Measurements from ENCODE around the gene SCUBE1. TPM values are rescaled to one million over a fixed set of nuclear protein-coding genes. Genes with fewer than 3 reads are reported as not detected.

SCUBE1 gene
- total RNA-seq, 1 donor from 2014 or later: 0.89 TPM

DNA sequence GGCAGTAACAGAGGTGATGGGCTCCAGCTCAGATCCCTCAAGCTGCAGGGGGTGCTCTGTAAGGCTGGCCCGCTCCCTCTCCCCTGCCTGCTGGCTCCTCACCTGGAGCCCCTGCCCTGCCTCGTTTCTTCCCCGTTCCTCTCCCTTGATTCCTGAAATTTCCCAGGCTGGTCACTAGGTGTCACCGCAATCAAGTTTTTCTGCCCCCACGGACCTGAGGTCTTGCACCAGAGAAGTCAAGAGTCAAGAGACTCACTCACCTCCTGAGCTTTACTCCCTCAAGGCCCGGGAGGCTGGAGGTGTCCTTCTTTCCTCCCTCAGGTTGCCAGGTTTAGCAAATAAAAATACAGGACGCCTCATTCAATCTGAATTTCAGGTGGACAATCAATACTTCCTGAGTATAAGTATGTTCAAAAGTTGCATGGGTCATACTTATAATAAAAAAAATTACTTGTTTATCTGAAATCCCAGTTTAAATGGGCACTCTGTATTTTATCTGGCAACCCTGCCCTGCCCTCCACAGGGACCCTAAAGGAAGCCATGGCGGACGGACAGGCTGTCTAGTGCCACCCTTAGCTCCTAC lies 69.2 kb downstream of the SCUBE1 start:
- intact Hi-C loops (cut with DNase I): loop anchor here (1.0 to 2.0 kb wide), 3 partner anchors 43 to 111 kb away; no protein-coding TSS in a partner anchor
- DNase-seq (ENCODE audit: missing footprints) (no peak), ATAC-seq (peak; percentile 56)

DNA sequence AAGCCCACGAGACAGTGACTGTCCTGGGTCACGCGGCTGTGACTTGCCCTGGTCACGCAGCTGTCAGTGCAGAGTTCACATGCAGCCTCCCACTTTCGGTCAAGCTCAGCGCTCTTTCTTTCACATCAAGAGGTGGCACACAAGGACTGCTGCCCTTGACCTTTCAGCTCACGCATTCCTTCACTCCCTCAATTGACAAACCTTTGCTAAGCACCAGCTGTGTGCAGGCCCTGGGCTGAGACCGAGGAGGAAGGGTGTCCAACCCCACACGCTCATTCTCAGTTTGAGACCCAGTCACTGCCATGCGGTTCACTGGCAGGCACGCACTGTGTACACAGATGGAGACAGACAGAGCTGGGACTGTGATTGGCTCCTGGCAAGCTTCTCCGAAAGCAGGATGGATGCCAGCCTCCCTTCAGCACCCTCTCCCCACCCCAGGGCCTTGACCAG lies 70.3 kb downstream of the SCUBE1 start:
- DNase-seq (ENCODE audit: missing footprints) (no peak), ATAC-seq (peak; percentile 81)
- intact Hi-C loops (cut with DNase I): no loop called here

DNA sequence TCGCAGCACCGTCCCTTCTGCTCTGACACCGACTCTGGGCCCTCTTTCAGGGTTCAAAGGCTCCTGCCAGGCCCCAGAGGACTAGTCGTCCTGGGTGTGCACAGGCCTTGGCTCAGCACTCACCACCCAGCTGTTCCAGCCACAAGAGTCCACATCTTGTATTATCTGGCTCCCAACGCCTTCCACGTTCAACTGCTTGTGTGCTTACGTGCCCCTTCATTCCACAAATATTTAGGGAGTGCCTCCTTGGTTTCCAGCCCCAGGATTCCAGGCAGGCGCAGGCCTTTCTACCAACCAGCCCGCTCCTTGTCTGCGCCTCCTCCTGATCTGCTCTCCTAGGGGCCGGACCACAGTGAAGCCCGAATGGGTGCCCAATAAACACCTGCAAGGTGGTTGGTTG lies 70.9 kb downstream of the SCUBE1 start:
- DNase-seq (ENCODE audit: missing footprints) (no peak), ATAC-seq (no peak)
- intact Hi-C loops (cut with DNase I): no loop called here

DNA sequence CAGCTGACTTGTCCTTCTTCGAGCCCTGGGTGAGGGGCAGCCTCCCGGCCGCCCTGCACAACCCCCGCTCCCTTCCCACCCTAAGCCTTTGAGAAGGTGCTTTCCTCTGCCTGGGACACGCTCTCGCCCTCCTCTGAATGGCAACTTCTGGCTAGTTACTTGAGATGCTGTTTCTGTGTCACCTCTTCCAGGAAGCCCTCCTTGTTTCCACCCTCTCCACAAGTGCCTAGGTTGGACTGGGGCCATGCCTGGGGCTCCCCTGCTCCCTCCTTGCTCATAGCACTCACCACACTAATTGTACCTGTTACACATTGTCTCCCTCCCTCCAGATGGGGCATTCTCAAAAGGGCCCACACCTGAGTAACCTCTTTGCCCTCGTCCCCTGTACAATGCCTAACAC lies 72.2 kb downstream of the SCUBE1 start:
- ATAC-seq (no peak), DNase-seq (ENCODE audit: missing footprints) (no peak)
- intact Hi-C loops (cut with DNase I): no loop called here

DNA sequence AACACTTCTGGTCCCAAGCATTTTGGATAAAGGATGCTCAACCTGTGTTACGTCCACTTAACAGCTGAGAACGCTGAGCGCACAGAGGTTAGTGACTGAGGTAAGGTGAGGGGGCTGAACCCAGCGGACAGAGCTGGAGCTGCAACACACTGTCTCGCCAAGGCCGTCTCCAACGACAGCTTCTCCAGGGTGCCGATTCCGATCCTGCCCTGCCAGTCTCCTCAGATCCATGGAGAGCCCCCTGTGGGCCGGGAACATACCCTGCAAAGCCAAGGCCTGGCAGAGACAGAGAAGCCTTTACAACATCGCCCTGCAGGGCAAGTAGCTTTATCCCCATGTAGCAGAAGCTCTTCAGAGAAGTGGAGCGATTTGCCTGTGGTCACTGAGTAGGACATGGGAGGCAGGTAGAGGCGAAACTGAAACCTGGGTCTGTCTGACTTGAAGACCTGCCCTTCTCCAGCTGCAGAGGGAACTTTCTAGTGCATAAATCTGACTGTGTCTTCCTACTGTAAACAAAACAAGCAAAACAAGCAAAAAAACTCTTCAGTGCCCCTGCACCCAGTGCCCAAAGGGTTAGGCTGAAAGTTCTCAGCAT lies 72.8 kb downstream of the SCUBE1 start:
- ATAC-seq (no peak), DNase-seq (ENCODE audit: missing footprints) (no peak)
- intact Hi-C loops (cut with DNase I): no loop called here

DNA sequence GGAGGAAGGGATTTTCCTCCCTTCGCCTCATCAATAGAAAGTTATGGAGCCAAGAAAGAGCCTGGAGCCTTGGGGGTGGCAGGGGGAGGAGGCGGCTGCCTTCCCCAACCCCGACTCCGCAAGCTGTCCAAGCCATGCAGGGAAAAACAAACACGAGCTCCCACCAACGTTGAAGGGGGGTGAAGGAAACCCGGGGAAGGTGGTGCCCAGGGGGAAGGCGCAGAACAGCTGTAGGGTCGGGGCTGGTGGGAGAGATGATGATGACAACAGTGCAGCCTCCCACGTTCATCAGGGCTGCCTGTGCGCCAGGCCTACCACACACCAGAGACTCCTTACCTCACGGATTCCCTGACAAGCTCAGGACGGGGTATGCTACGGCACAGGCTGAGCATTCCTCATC lies 73.5 kb downstream of the SCUBE1 start:
- DNase-seq (ENCODE audit: missing footprints) (no peak), ATAC-seq (no peak)
- intact Hi-C loops (cut with DNase I): no loop called here

DNA sequence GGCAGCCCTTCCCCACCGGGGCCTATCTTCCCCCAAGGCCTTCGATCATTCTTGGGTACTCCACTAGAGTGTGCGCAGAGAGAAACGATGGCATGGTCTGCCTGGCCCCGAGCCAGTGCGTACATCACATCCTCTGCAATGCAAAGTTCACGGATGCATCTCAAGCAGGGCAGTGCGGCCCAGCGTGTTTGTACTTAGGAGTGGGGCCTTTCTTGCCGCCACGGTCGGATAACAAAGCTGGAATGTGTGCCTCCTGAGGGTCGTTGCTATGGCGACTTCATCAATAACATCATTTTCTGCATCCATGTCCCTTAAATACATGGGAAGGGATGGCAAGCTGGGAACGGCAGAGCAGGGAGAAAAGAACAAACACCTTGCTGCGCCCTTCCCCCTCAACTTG lies 73.9 kb downstream of the SCUBE1 start:
- DNase-seq (ENCODE audit: missing footprints): no peak
- ATAC-seq: no peak
- intact Hi-C loops (cut with DNase I): no loop called here

DNA sequence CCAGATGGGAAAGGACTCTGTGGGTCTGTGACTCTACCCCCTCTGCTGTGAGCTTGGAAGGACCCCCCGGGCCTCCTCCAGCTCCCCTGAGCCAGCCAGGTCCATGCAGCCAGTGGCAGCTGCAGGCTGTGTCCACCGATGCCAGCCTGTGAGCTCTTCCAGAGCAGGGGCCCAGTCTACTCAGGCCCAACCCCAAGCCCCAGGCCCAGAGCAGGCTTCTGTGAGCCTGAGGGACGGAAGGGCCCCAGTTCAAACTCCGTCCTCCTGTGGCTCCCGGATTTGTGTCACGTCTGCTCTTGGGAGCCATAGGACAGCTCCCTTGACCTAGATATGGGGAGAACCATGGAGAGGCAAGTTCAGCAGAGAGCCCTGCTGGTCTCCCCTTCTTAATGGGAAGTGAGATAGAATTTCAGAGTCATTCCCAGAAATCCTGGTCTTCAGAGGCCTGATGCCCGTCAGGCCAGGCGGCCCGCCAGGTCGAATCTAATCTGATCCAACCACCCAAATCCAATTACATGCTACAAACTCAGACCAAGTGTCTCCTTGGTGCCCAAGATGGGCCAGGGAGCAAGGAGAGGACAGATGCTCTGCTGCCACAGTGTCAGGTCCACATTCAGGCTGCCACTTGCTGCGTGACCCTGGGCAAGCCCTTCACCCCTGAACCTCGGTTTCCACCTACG lies 75.1 kb downstream of the SCUBE1 start:
- intact Hi-C loops (cut with DNase I): no loop called here
- no peak for DNase-seq (ENCODE audit: missing footprints)
- no peak for ATAC-seq

DNA sequence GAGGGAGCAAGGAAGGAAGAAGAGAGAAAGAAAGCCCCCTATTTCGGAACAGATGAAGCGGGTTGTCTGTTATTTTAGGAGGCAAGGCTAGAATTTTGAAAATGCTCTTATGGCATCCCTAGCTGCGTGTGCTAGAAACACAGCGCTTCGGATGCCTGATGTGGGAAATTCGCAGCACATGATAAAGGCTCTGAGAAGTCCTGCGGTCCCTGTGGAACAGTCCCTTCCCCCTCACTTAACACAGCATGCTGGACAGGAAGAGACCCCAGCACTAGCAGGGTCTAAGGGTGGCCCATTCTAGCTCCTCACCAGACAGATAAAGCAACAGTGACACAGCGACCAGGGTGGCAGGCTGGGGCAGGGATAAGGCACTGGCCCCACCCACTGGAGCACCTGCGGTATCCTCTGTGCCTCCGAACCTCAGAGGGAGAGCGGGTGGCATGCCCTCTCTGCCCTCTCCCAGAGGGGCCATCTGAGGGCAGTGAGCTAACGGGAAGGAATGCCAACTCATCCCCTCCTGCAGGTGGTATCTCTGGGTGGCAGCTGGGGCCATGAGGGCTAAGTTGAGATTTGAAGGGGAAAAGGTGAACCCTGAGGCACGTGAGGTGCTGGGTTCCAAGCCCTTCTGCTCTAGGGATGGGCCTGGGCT lies 75.7 kb downstream of the SCUBE1 start:
- intact Hi-C loops (cut with DNase I): no loop called here
- ATAC-seq (no peak), DNase-seq (ENCODE audit: missing footprints) (no peak)

DNA sequence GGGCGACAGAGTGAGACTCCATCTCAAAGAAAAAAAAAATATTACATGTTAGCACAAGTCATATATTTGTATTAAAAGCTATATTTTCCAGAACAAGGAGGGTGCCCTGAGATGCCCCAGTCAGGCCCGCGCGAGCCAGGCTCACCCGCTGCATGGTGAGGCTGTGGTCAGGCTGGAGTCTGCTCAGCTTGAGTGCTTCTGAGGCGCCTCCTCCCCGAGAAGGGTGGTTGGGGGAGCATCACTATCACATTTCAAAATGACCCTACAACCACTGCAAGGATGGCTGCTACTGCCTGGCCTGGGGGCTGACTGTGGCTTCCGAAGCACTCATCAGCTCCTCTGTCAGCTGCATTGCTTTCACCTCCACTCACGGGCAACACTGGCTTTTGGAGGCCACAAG lies 77.1 kb downstream of the SCUBE1 start:
- intact Hi-C loops (cut with DNase I): no loop called here
- DNase-seq (ENCODE audit: missing footprints) (no peak), ATAC-seq (no peak)

DNA sequence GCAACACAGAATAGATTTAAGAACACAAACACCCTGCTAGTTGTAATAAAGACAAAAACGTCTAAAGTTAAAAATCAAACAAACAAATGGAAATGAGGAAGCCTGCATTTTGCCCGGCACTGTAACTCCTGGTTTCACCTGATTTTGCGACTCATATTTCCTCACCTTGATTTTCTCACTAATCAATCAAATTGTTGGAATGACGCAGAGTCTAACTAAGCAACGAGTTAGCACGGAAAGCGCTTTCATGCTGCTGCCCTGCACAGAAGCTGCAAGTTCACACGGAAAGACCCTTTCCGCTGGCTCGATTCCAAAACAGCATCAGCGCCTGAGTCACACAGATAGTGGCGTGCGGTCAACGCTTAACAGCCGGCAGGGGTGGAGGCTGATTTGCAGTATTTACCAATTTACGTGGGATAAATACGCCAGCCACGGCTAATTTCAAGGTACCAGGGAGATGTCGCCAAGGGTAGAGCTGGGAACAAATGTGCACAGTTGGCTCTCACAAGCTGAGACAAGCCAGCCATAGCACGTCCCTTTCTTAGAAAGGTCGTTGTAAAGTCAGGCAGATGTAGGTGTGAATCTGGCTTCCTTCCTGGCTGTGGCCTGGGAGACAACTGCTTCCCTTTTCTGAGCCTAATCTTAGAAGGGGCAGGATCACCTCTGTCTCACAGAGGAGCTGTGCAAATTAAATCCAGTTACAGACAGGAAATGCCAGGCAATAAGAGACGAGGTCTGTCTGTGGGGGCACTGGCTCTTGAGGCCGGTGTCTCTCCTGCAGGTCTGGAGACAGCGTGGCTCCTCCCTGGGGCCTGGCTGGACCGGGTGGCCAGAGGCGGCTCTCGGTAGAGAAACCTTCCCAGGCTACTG lies 79.3 kb downstream of the SCUBE1 start:
- intact Hi-C loops (cut with DNase I): no loop called here
- ATAC-seq: peak; percentile 44
- DNase-seq (ENCODE audit: missing footprints): no peak

DNA sequence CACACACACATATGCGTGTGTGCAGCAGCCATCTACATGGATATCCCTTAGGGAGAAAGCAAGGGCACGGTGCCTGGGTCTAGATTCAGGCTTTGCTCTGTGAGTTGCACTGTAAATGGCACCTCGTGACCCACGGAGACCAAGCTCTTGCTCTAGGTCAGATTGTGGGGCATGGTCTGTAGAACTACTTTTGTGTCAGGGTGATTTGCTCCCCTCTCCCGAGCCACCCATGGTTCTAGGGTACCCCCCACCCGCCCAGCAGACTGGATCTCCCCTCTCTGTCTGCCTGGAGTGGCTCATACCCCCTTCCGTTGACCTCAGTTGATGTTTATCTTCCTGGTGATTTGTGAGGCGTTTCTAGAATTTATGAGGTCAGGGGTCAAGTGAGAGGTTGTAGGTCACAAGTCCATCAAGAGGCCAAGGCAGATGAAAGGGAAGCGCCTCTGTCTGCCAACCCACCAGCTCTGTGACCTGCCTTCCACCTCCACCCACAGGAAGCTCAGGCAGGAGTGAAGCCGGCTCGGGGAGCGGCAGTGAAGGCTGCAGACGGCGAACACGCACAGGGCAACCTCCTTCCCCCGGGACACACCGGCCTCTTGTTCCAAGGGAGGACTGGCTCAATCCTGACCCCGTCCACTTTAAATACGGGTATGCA lies 80.1 kb downstream of the SCUBE1 start:
- DNase-seq (ENCODE audit: missing footprints): no peak
- intact Hi-C loops (cut with DNase I): no loop called here
- ATAC-seq: no peak

DNA sequence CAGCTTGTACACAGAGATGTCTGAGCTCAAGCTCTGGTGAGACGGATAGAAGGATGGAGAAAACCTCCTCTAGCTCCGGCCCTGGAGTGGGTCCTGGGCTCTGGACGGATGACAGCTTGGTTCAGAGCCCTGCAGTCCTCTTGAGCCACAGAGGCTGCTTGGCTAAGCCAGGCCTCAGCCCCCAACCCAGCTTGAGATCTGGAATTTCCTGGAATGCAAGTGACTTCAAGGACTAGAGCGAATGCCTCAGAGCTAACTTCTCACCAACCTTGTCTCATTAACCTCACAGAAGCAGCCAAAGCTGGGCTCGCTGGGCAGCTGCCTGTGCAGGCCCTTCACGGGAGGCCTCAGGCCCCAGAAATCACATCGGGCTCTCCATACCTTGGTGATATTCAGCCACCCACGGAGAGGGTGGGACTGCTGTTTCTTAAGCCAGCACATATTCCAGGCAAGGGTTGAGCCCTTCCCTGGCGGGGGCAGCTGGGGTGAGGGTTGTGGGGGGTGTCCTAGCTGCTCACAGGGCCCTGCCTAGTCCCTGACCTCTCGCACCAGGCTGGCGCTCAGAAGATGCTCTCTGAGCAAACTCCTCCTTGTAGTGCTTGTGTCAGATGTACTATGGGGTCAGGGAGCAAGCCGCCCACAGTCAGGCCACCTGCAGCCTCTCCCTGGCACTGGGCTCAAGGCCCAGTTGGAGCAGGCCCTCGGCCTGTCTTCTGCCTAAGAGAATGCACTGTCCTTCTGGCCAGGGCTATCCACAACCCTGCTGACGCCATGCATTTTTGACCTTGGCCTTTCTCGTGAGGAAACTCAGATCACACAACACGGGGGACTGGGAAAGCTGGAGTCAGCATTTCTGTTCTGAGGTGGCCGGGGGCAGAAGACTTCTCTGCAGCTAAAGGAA lies 82.6 kb downstream of the SCUBE1 start:
- DNase-seq (ENCODE audit: missing footprints) (no peak), ATAC-seq (no peak)
- intact Hi-C loops (cut with DNase I): no loop called here

DNA sequence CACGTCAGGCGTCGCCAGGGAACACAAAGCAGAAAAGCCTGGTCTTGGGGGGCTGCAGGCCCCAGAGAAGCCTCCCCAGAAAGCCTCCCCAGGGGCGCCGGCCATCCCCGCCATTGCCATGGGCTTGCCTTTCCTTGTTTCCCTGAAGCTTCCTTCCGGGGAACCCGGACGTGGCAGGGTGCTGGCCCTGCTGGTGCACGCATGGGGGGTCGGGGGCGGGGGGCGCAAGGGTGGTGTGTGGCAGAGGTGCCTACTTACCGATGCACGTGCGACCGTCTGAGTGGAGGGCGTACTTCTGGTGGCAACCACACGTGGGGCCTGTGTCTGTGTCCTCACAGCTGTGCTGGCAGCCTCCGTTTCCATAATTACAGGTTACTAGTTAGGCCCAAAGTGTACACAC lies 85.2 kb downstream of the SCUBE1 start:
- DNase-seq (ENCODE audit: missing footprints) (no peak), ATAC-seq (no peak)
- intact Hi-C loops (cut with DNase I): no loop called here

DNA sequence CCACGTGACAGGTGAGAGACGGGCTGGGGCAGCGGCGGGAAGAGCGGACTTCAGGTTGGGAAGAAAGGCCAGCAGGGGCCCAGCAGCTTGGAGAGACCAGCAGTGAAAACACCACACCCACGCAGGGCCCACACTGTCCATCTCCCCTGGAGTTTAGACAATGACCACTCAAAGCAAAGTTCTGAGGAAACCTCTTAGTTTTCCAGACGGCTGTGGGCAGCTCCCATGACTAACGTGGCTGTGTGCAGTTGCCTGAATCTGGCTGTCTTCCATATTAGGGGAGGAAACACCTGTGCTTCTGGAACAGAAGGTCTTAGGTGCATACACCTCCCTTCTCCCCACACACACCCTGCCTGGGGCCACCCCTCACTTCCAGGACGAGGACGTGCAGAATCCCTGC lies 85.6 kb downstream of the SCUBE1 start:
- ATAC-seq: no peak
- intact Hi-C loops (cut with DNase I): no loop called here
- DNase-seq (ENCODE audit: missing footprints): no peak

DNA sequence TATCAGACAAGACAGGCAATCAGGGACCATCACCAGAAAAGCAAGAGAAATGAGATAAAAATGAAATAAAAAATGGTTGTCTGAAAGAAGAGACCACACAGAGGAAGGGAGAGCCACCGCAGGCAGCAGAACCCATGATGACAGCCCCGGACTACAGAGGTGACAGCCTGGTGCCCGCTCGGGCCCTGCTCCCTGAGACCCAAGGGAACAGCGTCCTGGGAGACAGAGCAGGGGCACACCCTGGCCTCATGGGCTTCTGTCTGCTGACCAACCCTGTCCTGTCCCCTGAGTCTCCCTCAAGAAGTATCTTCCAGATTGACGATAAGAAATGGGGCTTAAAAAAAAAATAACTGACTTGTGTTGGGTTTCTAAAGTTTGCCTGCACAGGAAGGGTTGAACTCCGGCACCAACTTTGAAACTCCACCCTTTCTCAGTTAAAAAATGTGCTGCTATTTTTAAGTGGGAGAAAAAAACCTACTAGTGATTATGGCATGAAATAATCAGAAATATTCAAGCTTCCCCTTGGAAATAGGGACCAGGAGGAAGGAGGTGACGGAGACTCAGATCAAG lies 86.1 kb downstream of the SCUBE1 start:
- intact Hi-C loops (cut with DNase I): no loop called here
- ATAC-seq (no peak), DNase-seq (ENCODE audit: missing footprints) (no peak)

DNA sequence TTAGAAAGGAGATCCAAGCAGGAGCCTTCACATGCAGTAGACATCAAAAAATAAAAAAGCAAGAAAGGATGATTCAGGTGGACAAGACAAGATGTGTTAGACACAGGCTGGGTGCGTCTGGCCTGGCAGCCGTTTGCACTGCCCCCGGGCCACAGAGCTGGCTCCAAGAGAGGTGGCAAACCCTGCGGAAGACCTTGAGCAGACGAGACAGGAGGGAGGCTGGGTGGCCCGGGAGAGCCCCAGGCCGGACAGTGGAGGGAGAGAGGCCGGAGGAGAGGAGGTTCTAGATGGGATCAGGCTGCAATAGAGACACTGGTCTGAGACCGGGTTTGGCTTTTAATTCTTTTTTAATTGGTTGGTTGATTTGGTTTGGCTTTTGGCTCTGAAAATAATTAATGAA lies 86.6 kb downstream of the SCUBE1 start:
- DNase-seq (ENCODE audit: missing footprints) (no peak), ATAC-seq (no peak)
- intact Hi-C loops (cut with DNase I): no loop called here
